Tibial nerve (tissue), 3 donors: Measurements from ENCODE around the gene FAM98A.

Experiments
- POLR2A ChIP-seq, 2 donors: fragments of 450-650 bp; IDR thresholded peaks; one replicate each; pipeline ENCODE4 v1.6.1; 2017; ENCODE audit warnings: antibody characterized with exemption in 2 of 2, mild to moderate bottlenecking in 2 of 2, moderate library complexity in 2 of 2
- TF ChIP-seq, protein P1 (sequence below), 5 experiments: fragments of 200-600 bp in 3 of 5; fragments of 450-650 bp in 2 of 5; sonication (generic) in 3 of 5; IDR thresholded peaks; one replicate each; pipeline ENCODE4 v1.5.1; 2016 to 2019; ENCODE audit warnings: antibody characterized with exemption in 5 of 5, mild to moderate bottlenecking in 3 of 5, moderate library complexity in 2 of 5

DNA sequence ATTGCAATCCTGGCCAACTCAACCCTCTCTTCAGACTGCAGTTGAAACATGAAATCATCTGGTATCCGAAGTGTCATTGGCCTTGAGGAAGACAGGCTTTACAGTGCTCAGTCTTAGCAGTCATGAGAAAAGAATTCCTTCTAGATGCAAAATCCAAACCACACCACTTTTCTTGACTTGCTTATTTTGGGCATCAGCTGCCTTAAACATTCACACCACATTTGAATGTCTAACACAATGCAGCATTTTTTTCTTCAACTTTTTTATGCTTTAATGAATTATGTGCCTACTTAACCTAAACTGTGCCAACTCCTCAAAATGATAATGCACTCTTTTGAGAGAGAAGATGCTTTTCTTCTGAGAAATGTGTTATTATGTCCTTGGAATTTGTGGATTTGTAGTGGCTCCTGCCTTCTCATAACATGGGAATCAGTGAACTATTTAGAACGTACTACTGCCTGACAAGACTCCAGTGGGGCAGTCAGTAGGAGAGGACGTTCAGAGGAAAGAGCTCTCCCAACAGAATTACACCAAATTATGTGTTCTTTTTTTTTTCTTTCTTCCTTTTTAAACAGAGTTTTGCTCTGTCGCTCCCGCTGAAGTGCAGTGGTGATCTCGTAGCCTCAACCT, 3.2 kb upstream of the FAM98A start:
- TF ChIP-seq, protein P1, sequence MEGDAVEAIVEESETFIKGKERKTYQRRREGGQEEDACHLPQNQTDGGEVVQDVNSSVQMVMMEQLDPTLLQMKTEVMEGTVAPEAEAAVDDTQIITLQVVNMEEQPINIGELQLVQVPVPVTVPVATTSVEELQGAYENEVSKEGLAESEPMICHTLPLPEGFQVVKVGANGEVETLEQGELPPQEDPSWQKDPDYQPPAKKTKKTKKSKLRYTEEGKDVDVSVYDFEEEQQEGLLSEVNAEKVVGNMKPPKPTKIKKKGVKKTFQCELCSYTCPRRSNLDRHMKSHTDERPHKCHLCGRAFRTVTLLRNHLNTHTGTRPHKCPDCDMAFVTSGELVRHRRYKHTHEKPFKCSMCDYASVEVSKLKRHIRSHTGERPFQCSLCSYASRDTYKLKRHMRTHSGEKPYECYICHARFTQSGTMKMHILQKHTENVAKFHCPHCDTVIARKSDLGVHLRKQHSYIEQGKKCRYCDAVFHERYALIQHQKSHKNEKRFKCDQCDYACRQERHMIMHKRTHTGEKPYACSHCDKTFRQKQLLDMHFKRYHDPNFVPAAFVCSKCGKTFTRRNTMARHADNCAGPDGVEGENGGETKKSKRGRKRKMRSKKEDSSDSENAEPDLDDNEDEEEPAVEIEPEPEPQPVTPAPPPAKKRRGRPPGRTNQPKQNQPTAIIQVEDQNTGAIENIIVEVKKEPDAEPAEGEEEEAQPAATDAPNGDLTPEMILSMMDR (IDR thresholded peaks at IDR 0.05), result no peak
- no peak for TF ChIP-seq POLR2A (IDR thresholded peaks at IDR 0.05)
